Activated T-cell treated with anti-CD3 and anti-CD28 coated beads, Interleukin-2, amount 50 U/mL, for 24 hours (primary cell): ENCODE data around the gene STK10.

Experiments used
- DNase-seq: peaks from one replicate; pipeline ENCODE4 v3.0.0-alpha.2; 2020
- H3K27ac Mint-ChIP-seq: 2 replicates; pipeline ENCODE4 v1.8.0; 2020; ENCODE audit warnings: mild to moderate bottlenecking, mixed read lengths
- H3K27me3 Mint-ChIP-seq: 2 replicates; pipeline ENCODE4 v1.8.0; 2020; ENCODE audit warnings: mixed read lengths
- H3K36me3 Mint-ChIP-seq: 2 replicates; pipeline ENCODE4 v1.8.0; 2020; ENCODE audit warnings: low read depth, mixed read lengths
- H3K4me1 Mint-ChIP-seq: 2 replicates; pipeline ENCODE4 v1.8.0; 2020; ENCODE audit warnings: low read depth, mixed read lengths
- H3K4me3 Mint-ChIP-seq: 2 replicates; pipeline ENCODE4 v1.8.0; 2020; ENCODE audit warnings: mild to moderate bottlenecking, moderate library complexity, mixed read lengths
- H3K9me3 Mint-ChIP-seq: 2 replicates; pipeline ENCODE4 v1.8.0; 2020; ENCODE audit warnings: mixed read lengths

Gene STK10

DNA sequence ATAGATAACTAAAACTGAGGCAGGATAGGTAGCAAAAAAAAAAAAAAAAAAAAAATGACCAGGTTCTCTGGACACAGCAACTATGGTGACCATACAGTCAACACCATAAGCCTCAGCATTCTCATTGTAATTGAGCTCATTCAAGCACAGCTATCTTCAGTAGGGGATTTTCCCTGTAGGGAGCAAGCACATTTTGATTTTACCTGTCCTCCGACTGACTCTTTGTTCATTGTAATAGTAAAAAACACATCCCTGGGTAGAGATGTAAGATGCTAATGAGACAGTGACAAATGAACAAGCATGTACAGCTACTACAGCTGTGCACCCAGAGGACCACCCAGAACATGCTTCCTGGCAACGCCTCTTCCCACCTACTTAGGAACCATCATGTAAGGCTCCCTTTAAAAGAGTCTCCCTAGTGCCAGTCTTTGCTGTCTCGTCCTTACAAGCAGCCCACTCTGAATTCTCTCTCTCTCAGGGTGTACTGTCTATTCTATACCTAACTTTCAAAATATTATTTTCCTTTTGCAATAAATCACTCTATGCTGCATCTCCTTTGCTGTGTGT, 116.6 kb downstream of the STK10 start:
- Mint-ChIP-seq H3K4me3 (no peak overlapping the region), H3K4me1 (peaks cover 47% of the 10 kb centered on the region), H3K27ac (peak overlapping the region; percentile 62), H3K27me3 (no peaks in the 10 kb centered on the region), H3K9me3 (no peaks in the 10 kb centered on the region), H3K36me3 (peaks cover 58% of the 10 kb centered on the region)
- no peak for DNase-seq

DNA sequence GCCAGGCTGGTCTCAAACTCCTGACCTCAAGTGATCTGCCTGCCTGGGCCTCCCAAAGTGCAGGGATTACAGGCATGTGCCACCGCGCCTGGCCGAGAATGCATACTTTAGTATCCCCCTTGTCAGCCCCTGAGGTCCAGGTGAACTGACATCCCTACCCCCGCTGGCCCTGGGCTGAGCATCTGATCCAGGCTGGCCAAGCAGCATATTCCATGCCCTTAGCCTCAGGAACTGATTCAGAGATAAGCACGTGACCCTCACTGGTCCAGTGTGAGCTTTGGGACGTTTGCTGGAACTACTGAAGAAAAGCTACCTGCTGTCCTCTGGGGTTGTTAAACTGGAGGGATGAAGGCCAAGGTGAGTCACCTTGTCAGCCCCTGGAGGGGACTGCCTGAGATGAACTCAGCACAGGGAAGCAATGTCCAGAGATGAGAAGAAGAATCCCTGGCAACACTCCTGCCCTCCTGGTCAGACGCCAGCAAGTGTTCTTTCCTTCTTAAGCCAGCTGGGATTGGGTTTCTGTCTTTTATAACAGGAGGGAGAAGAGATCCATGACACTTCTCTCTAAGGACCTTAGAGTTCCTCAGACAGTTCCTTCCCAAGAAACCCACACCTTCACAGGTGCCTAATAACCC, 122.5 kb downstream of the STK10 start:
- DNase-seq, result no peak
- no peaks in the 10 kb centered on the region for H3K27me3 Mint-ChIP-seq
- H3K27ac Mint-ChIP-seq, result peak overlapping the region; percentile 79
- peaks cover 76% of the 10 kb centered on the region for H3K36me3 Mint-ChIP-seq
- H3K4me3 Mint-ChIP-seq, result no peak overlapping the region
- no peaks in the 10 kb centered on the region for H3K9me3 Mint-ChIP-seq
- H3K4me1 Mint-ChIP-seq, result peaks cover 60% of the 10 kb centered on the region

DNA sequence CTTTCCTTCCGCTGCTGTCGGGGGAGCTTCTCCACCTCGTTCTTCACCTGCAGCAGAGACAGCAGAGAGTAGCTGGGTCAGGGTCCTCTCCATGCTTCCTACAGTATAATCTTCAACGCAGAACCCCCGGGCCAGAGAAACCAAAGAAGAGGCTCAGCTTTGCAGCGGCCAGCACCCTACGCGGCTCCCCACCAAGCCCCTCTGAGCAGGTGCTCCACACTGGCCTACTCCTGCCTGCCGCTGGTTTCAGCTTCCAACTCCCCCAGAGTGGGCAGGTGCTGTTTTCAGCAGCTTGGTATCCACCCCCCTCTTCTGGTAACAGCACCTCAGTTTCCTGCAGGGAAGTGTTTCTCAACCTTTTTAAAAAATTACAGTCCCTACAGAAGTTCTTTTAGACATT, 123.3 kb downstream of the STK10 start:
- Mint-ChIP-seq H3K27ac (peak overlapping the region; percentile 11), H3K36me3 (peaks cover 80% of the 10 kb centered on the region), H3K4me3 (no peak overlapping the region)

DNA sequence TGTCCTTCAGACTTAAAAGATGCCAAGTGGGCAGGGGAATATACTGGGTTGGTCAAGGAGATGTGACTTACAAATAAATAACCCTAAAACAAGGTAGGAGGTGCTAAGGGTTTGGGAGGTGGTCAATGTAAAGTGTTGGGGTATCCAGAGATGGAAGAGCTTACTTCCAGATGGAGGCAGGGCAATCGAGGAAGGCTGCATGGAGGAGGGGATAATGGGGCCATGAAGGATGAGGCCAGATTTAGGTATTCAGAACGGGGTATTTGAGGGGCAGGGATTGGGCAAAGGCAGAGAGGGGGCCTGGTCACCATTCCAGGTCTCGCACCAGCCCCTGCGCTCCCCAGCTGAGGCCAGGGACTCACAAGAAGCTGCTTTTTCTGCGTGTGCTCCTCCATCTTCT, 123.7 kb downstream of the STK10 start:
- DNase-seq, result no peak
- Mint-ChIP-seq H3K4me3 (no peak overlapping the region), H3K36me3 (peaks cover 82% of the 10 kb centered on the region), H3K4me1 (peaks cover 61% of the 10 kb centered on the region), H3K9me3 (no peaks in the 10 kb centered on the region), H3K27me3 (no peaks in the 10 kb centered on the region), H3K27ac (peak overlapping the region; percentile 48)

More for the DNA sequence above, 123.3 kb downstream of the STK10 start:
- DNase-seq, result no peak
- Mint-ChIP-seq H3K27me3 (no peaks in the 10 kb centered on the region), H3K4me1 (peaks cover 59% of the 10 kb centered on the region), H3K9me3 (no peaks in the 10 kb centered on the region)

DNA sequence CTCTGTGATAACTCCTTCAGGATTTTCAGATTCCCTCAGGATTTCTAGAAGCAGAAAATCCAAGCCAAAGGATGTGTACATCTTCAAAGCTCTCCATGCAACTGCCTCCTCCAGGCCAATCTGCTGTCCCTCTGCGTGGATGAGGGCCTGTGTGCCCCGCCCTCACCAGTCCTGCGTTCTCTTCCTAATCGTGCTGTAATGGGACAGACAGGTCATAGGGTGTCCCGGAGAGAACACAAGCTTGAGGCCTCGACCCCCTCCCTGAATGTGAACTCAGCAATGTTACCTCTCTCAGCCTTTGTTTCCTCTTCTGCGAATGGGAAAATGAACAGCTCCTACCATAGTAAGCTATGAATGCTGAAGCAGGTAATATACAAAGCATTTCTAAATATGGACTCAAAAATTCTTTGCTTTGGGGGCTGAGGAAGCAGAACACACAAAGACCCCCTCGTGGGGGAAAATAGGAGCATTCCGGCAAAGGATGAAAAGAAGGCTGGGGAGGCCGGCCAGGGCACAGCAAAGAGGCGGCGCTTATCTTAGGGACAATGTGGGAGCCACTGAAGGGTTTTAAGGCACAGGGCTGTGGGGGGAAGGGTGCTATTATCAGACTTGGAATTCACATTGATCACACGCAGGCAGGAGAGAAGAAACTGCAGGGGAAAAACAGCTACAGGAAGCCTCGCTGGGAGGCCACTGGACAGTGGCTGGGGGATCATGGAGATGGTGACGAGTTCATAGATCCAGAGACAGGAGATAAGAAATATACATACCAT, 124.4 kb downstream of the STK10 start:
- Mint-ChIP-seq H3K27ac (peak overlapping the region; percentile 13), H3K36me3 (peaks cover 85% of the 10 kb centered on the region), H3K4me1 (peaks cover 55% of the 10 kb centered on the region), H3K4me3 (no peak overlapping the region), H3K9me3 (no peaks in the 10 kb centered on the region), H3K27me3 (no peaks in the 10 kb centered on the region)
- no peak for DNase-seq

DNA sequence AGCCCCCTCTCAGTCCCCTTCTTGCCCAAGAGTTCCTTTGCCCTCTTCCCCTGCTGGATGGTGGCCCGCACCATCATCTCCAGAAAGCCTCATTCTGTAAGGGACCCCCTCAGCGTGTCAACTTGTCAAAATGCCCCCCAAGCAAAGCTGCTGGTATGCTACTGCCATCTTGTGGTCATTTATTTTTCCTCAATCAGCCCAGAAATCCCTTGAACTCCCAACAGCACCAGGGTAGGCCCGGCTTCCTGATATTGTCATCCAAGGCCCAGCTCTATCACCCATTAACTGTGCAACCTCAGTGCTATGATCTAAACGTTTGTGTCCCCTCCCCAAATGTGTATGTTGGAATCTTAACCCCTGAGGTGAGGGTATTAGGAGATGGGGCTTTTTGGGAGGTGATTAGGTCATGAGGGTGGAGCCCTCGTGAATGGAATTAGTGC, 128.3 kb downstream of the STK10 start:
- Mint-ChIP-seq H3K27me3 (no peaks in the 10 kb centered on the region), H3K4me3 (no peak overlapping the region), H3K4me1 (peaks cover 27% of the 10 kb centered on the region), H3K9me3 (no peaks in the 10 kb centered on the region), H3K27ac (peak overlapping the region; percentile 85), H3K36me3 (peaks cover 91% of the 10 kb centered on the region)
- no peak for DNase-seq

DNA sequence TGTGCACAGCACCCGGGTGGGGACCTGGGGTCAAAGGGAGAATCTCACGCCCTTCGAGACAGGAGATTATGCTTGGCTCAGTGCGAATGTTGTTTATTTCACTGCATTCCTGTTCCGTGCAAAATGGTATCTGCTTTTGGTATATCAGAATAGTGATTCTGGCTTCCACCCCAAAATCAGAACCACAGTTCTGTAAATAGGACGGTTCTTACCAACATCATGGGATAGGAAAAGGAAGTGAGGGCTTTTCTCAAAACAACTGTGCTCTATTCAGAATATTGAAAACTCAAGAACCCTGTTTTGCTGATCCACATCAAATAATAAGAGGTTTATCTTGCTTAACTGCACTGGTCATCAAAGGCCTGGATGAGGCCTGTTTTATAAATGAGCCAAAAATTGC, 129.9 kb downstream of the STK10 start:
- no peak overlapping the region for H3K4me3 Mint-ChIP-seq
- peaks cover 91% of the 10 kb centered on the region for H3K36me3 Mint-ChIP-seq
- no peak for DNase-seq
- H3K9me3 Mint-ChIP-seq, result no peaks in the 10 kb centered on the region
- no peaks in the 10 kb centered on the region for H3K27me3 Mint-ChIP-seq
- peaks cover 16% of the 10 kb centered on the region for H3K4me1 Mint-ChIP-seq
- H3K27ac Mint-ChIP-seq, result peak overlapping the region; percentile 55

DNA sequence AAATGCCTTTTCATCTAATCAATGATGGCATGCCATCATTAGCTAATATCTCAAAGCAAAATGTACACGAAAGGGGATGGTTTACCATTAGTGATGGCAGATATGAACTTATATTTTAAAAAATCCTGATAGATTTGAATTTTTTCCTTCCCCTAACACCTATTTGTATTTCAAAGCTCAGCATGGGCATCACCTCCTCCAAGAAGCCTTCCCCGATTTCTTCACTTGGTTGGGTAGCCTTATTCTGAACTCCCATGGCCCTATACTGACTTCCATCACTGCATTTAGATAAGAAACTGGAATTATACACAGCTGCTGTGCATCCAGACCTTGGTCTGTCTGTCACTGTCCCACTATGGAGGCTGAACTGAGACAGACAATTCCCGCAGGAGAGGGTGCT, 132.0 kb downstream of the STK10 start:
- no peaks in the 10 kb centered on the region for H3K27me3 Mint-ChIP-seq
- H3K36me3 Mint-ChIP-seq, result peaks cover 95% of the 10 kb centered on the region
- no peaks in the 10 kb centered on the region for H3K9me3 Mint-ChIP-seq
- H3K4me3 Mint-ChIP-seq, result no peak overlapping the region
- DNase-seq, result no peak
- peak overlapping the region; percentile 75 for H3K27ac Mint-ChIP-seq
- peaks cover 16% of the 10 kb centered on the region for H3K4me1 Mint-ChIP-seq

DNA sequence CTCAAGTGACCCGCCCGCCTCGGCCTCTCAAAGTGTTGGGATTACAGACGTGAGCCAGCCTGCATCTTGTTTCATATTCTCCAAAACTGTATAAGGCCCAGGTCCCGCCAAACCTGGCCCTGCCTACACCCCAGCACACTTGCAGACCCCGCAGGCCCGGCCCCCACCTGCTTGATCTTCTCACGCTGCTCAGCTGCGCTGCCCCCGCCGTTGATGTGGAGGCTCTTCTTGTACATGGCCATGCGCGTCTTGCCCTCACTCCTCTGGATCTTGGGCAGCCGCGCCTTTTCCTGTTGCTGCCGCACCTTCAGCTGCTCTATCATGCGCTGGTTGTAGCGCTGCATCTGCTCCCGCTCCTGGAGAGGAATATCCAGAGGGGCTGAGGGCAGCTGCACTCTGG, 132.6 kb downstream of the STK10 start:
- DNase-seq, result no peak
- Mint-ChIP-seq H3K27me3 (no peaks in the 10 kb centered on the region), H3K4me3 (no peak overlapping the region), H3K27ac (peak overlapping the region; percentile 44), H3K9me3 (no peaks in the 10 kb centered on the region), H3K36me3 (peaks cover 95% of the 10 kb centered on the region), H3K4me1 (peaks cover 15% of the 10 kb centered on the region)

DNA sequence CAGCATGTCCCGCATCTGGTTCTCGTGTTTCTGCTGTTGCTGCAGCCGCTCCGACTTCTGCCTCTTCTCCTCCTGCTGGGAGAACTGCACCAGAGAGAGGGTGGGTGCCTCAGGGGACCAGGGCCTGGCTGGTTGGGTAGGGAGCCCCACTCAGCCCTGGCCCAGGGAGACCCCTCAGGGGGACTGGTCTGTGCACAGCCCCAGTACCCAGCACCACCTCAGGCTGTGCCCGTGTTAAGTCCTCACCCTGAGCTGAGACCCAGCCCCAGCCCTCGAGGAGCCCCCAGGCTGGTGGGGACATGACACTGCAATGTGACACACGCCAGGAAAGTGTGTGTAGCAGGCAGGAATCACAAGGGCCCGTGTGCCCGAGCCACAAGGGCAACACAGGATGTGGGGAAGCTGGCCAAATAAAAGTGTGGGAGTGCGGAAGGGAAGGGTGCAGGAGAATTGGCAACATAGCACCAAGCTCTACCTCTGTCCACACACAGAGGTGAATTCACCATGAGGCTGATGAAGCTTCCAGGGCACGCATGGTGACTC, 133.3 kb downstream of the STK10 start:
- Mint-ChIP-seq H3K4me3 (no peak overlapping the region), H3K27ac (peak overlapping the region; percentile 47)

DNA sequence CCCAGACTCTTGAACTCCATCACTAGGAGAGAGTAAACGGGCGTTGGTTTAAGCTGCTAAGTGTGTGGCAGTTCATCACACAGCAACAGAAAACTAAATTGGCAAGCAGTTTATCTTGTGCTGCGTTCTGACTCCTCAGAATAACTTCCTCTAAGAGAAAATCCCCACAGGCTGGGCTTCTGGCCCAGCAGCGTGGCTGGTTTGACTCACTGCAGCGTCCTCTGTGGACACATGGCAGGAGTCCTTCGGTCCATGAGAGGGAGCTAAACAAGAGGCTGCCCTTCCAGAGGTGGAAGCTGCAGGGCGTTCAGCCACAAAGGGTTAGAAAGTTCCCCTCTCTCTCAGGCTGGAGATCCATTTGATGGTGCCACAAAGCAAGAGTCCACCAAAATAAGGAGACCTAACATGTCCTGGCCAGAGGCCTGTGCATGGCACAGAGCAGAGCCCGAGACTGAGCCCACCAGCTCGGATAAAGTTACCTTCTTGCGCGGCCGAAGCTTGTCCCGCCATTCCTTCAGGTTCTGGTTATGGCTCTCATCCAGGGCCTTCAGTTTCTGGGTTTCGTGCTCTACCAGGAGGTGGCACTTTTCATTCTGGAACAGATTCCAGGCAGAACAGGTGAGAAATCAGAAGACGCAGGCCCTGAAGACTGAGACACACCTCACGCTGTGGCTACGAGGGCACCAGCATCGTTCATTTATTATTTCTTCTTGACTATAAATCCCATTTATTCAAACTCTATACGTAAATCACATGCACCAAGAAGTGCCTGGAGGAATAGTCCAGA, 135.4 kb downstream of the STK10 start:
- peaks cover 9% of the 10 kb centered on the region for H3K4me1 Mint-ChIP-seq
- DNase-seq, result no peak
- H3K9me3 Mint-ChIP-seq, result no peaks in the 10 kb centered on the region
- peaks cover 97% of the 10 kb centered on the region for H3K36me3 Mint-ChIP-seq
- no peak overlapping the region for H3K4me3 Mint-ChIP-seq
- H3K27ac Mint-ChIP-seq, result peak overlapping the region; percentile 74
- no peaks in the 10 kb centered on the region for H3K27me3 Mint-ChIP-seq

More for the DNA sequence above, 133.3 kb downstream of the STK10 start:
- no peak for DNase-seq
- peaks cover 11% of the 10 kb centered on the region for H3K4me1 Mint-ChIP-seq
- no peaks in the 10 kb centered on the region for H3K9me3 Mint-ChIP-seq
- peaks cover 95% of the 10 kb centered on the region for H3K36me3 Mint-ChIP-seq
- no peaks in the 10 kb centered on the region for H3K27me3 Mint-ChIP-seq

DNA sequence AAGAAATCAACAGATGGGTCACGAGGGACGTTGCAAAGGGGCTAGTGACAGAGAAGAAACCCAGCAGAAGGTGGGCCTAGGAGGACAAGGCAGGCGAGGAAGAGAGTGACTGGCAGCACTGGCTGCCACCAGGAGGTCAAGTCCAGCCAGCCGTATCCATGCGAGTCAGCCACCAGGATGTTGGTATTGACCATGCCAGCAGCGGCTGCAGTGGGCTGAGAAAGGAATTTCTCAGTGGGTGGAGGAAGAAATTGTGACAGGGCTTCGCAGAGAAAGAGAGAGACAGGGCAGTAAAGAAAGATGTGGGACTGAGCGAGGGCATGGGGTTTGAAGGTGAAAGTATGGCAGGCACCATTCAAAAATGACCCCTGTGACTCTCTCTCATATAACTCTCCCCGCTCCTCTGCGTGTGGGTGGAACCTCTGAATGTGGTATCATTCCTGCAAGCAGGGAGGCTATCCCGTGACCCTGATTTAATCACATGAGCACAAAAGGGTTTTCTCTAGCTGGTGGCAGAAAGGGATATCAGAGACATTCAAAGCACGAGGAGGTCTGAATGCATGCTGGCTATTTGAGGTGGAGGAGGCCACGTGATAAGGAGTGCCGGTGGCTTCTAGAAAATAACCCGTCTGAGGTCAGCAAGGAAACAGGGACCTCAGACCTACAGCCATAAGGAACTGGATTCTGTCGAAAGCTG, 136.2 kb downstream of the STK10 start:
- peaks cover 98% of the 10 kb centered on the region for H3K36me3 Mint-ChIP-seq
- no peak for DNase-seq
- H3K4me3 Mint-ChIP-seq, result no peak overlapping the region
- peaks cover 12% of the 10 kb centered on the region for H3K4me1 Mint-ChIP-seq
- peak overlapping the region; percentile 74 for H3K27ac Mint-ChIP-seq
- no peaks in the 10 kb centered on the region for H3K27me3 Mint-ChIP-seq
- H3K9me3 Mint-ChIP-seq, result no peaks in the 10 kb centered on the region

DNA sequence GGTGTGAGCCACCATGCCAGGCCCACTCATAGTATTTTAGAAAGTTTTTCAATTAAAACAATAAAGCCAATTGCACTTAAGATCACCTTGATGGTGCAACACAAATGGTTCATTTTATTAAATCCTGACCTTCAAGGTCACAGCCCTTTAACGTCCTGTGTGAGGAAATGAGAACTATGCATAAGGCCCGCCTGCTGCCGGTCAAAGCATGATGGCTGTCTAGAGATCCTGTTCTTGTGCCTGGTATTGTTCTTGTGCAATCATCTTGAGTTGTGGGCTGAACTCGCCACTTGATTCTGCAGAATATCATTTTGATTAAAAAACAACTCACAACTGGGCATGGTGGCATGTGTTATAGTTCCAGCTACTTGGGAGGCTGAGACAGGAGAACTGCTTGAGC, 137.9 kb downstream of the STK10 start:
- Mint-ChIP-seq H3K4me1 (peaks cover 12% of the 10 kb centered on the region), H3K36me3 (peaks cover 92% of the 10 kb centered on the region), H3K9me3 (no peaks in the 10 kb centered on the region), H3K27me3 (no peaks in the 10 kb centered on the region), H3K4me3 (no peak overlapping the region), H3K27ac (peak overlapping the region; percentile 44)
- DNase-seq, result no peak
